Activated CD8-positive, alpha-beta memory T cell treated with anti-CD3 and anti-CD28 coated beads, Interleukin-2, amount 50 U/mL, for 4 hours (primary cell): Measurements from ENCODE around the gene RTRAF.

Source experiments
- DNase-seq: peaks from one replicate; pipeline ENCODE4 v3.0.0-alpha.2; 2020

Gene RTRAF

GRCh38 chr14:51989293-51990234 is at the start of gene RTRAF:
TSS of gene RTRAF (plus strand) at chr14:51989546. CDS start at chr14:51989640, 94 bp downstream.
- peak; percentile 92 for DNase-seq

- no peak for DNase-seq
These were observed 49.5 kb upstream of the RTRAF start for GRCh38 chr14:51939755-51940301.

- DNase-seq: peak; percentile 20
These were observed 46.4 kb upstream of the RTRAF start for GRCh38 chr14:51942971-51943370.

DNA sequence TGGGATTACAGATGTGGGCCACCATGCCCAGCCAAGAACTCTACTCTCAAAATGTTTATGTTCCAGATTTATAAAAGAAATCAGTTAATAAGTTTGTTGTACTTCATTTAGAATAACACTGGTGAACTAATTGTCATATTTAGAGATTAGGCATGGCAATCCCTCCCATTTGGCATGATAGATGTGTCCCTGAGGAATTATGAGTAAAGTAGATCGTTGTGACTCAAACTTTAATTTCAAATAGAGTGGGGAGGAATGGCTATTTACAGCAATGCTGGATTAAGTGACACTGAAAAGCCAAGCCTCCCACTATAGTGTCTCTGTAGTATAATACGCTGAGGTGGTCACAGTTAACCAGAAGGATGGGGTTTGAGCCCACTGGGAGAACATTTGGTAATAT is 39.3 kb upstream of the RTRAF start:
- DNase-seq: no peak

DNA sequence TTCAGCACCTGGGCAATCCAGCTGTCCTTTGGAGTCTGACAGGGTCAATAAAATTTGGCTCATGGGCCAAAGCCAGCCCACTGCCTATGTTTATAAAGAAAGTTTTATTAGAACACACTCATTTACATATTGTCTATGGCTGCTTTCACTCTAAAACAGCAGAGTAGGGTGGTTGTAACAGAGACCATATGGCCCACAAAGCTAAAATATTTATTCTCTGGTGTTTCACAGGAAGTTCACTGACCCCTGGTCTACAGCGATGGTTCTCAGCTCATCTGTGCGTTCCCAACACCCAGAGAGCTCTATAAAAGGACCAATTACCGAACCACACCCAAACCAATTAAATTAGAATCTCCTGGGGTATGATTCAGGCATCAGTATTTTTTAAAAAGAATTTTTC is 37.7 kb upstream of the RTRAF start:
- DNase-seq: no peak

GRCh38 chr14:51954031-51954430 is 35.3 kb upstream of the RTRAF start:
- no peak for DNase-seq

- DNase-seq: no peak
These were observed 34.7 kb upstream of the RTRAF start for GRCh38 chr14:51954657-51955056.

DNA sequence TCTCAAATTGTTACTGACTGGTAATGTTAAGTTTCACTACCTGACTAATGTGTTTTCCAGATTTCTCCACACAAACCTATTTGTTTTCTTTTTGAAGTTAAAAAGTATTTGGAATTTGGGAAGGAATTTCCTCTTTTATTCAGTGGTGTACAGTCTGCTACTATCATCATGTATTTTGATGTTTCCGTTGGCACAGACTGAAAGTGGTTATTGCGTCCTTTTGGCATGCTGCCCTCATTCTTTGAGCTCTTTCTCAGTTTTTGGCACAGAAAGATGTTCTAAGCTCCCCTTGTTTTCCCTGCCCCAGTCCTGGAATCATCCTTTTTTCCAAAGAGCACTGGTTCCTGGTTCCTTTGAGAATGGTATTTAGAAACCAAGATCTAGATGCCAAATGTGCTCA is 31.4 kb upstream of the RTRAF start:
- DNase-seq: no peak

DNA sequence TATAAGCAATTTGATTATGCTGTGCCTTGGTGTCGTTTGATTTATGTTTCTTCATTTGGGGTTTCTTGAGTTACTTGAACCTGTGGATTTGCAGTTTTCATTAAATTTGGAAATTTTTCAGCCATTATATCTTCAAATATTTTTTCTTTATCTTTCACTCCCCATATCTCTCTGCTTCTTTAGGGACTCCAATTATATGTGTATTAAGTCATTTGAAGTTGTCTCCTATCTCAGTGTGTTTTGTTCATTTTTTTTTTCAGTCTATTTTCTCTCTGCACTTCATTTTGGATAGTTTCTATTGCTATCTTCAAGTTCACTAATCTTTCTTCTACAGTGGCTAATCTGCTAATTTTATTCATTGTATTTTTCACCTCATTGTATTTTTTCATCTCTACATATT is 29.4 kb upstream of the RTRAF start:
- DNase-seq: no peak

DNA sequence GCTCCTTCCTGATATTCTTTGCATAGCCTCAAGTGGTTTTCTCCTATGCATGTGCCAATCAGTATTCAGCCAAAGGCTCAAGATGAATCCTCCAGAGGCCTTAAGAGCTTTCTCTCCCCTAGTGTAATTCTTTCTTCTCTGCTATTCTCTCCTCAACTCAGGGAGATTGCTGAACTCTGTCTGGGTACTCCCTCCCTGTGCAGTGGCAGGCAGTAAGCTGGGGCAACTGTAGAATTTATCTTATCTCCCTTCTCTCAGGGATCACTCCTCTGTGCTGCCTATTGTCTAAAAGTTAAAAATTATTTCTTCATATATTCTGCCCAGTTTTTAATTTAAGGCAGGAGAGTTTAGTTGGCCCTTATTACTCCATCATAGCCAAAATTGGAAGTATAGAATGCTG is 28.5 kb upstream of the RTRAF start:
- DNase-seq: no peak

GRCh38 chr14:51962711-51963110 is 26.6 kb upstream of the RTRAF start:
- DNase-seq: no peak

GRCh38 chr14:51963286-51963685 is 26.1 kb upstream of the RTRAF start:
- no peak for DNase-seq

GRCh38 chr14:51967521-51967920 is 21.8 kb upstream of the RTRAF start:
- DNase-seq: no peak

DNA sequence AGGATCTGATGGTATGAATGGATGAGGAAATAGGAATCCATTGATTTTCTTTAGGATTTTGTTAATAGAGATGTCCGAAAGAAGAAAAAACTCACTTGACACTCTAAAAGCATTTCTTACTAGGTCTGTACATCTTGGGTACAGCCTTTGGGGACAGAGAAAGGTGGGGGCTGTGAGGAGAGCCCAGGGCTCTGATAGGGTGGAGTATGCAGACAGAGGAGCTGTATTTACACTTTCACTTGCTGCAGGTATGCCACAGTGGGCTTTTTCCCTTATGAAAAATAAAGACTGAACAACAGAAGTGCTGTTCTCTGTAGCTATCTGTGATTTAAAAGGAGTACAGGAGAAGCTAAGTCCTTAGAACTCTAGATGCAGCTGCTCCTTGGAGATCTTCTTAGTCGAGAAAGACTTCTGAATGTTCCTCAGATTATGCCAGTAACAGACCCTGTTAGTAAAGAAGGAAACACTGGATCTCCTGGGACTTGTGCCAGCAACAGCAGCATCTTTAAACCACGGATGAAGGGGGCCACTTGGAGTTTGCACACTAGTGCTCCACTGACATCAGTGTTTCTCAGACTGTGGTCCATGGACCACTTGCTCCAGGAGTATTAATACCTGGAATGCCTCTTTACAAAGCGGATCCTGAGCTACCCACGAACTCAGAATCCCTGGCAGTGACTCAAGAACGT is 19.4 kb upstream of the RTRAF start:
- DNase-seq: no peak

DNA sequence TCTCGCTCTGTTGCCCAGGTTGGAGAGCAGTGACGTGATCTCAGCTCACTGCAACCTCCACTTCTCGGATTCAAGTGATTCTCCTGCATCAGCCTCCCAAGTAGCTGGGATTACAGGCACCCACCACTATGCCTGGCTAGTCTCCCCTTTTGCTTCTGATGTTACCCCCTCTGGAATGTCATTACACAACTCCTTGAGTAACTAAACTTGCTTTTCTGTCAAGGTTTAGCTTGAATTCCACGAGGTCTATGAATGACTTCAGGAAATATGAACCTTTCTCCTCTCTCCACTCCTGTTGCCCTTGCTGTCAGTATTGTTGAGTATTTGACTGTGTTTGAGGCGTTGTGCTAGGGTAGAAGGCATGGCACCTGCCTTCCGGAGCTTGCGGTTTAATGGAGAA is 16.8 kb upstream of the RTRAF start:
- DNase-seq: no peak

DNA sequence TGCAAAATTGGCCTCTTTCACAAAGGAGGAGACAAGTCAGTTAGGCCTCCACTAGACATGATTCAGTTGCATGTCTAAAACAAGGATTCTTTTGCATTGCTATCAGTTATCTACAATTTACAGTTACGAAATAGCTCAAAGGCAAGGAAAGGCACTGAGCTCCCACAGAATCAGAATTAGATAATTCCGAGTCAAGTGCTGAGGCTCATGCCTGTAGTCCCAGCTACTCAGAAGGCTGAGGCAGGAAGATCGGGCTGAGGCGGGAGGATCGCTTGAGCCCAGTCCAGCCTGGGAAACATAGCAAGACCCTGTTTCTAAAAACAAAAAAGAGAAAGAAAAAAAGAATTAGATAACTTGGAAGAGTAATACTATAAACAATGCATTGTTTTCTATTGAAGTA is 12.3 kb upstream of the RTRAF start:
- no peak for DNase-seq

- no peak for DNase-seq
These were observed 10.7 kb upstream of the RTRAF start for GRCh38 chr14:51978681-51979085.

DNA sequence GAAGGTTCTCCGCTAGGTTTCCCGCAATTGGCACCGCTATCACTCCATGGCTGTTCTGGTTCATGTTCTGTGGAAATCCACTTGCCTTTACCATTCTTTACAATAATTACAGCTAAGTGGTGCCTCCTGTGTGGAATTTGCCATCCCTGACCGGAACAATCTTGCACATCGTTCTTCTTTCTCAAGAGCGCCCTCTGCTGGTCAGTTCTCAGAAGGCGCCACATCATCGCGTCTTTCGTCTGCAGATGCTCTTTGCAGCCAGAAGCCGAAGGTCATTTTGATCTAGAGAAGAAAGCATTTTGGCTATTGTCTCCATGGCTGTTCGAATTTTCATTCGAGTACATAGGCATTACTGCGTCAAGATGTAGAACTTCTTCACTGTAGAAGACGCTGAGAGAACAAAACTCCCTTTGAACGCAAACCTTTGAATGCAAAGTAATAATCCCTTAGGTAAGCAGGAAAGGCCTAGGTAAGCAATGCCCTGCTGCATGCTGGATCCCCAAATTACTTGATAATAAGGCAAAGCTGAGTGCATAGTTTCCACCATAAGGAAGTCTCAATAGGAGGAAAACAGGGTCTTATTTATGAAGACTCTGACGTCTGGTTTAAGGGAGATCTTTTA is 10.1 kb upstream of the RTRAF start:
- DNase-seq: peak; percentile 87

DNA sequence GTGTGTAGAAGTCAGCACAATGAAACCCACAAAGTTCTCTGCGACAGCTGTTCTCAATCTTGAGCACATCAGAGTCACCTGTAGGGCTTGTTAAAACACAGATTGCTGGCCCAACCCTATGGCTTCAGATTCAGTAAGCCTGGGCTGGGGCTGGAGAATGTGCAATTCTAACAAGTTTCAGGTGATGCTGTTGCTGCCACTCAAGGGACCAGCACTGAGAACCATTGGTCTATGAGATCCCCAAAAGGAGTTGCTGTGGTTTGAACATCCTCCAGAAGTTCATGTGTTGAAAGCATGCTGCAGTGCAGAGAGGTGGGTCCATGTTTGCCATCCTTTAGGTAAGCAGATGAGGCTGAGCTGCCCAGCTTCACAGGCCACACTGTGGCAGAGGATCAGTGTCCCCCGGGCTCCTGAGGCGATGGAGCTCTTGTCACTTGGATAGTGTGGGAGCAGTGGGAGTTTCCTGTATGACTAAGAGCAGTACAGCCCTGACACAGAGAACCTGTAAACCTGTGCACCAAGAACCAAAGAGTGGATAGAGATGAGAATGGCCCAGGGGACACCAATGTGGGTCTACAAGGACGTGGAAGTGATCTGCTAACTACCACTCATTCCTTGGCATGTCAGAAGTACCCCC is 8.0 kb upstream of the RTRAF start:
- no peak for DNase-seq

DNA sequence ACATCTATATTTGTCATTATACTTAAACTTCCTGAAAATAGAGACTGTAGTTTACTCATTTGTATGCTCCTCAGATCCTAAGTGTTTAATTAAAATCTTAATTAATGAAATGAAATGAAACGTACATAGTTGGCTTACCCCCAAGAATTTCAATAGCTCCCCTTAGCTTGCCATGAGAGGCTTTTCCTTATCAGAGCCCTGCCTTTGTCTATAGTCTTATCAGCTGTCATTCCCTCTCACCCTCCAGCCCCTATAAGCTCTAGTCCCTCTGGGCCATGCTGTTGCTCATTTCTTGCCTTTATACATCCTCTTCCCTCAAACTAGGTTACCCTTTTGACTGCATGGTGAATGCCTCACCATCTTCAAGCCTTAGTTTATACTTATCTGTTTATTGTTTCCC is 1.1 kb upstream of the RTRAF start:
- DNase-seq: no peak

DNA sequence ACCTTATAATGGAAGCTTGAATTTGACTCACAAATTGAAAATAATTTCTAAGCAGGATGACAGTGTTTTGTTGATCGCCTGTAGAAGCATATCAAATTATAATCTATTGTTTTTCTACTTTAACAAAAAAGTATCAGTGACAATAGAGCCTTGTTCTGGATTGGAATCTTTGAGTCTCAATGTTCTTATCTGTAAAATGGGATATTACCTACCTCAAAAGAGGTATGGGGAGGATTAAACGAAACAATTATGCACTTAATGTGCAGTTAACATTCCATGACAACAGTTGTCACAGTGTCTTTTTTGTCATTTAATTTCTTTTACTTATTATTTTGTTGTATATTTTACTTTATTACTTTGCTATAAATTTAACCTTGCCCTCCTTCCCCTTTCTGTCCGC is 1.1 kb downstream of the RTRAF start:
- DNase-seq: no peak

DNA sequence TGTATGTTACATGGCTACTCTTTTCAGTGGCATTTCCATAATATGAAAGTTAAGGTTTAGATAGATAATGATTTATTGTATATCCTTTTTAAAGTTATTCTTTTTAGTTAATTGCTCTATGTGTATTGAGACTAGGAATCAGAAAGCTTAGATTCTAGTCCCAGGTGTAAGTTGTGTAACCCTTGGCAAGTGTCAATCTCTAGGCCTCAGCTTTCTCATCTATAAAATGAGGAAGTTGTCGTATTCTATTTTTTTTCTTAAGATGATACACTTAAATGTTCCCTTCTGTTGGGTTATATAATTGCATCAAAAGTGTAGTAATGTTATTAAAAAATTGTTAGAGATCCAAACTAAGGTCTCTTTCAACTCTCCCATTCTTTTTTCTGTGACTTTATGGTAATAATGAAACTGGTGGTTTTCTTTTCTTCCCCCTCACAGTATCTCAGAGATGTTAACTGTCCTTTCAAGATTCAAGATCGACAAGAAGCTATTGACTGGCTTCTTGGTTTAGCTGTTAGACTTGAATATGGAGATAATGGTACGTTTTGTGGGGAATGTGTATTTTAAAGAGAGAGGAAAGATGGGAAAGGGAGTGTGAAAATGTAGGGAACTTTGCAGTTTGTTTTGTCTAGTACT is 4.1 kb downstream of the RTRAF start:
- no peak for DNase-seq
